Stimulated activated naive CD8-positive, alpha-beta T cell treated with anti-CD3 and anti-CD28 coated beads, Interleukin-15, amount 100 ng/mL, for 72 hours (primary cell): ENCODE results near the gene NBPF8.
A peak's percentile ranks its signal among the peaks of the same experiment; 100 is the strongest.
"Not testable (repeated sequence)": the region's sequence is repeated elsewhere in the genome, so short reads cannot be mapped to it uniquely, and the experiment has no call there.

ENCODE experiments used
- ATAC-seq: fragments of 150-1000 bp; cut with Tn5 transposase; 2 replicates; pipeline ENCODE4 v1.10.0; 2021; ENCODE audit warnings: mild to moderate bottlenecking, moderate library complexity
- DNase-seq, 2 donors: peaks; one replicate each; pipeline ENCODE4 v3.0.0; 2021 to 2022
- H3K27ac Mint-ChIP-seq, 2 donors: one replicate each; pipeline ENCODE4 v1.8.0; 2022; ENCODE audit warnings: mild to moderate bottlenecking in 2 of 2, mixed read lengths in 2 of 2, moderate library complexity in 2 of 2
- H3K27me3 Mint-ChIP-seq: one replicate; pipeline ENCODE4 v1.8.0; 2022; ENCODE audit warnings: mixed read lengths
- H3K4me1 Mint-ChIP-seq: one replicate; pipeline ENCODE4 v1.8.0; 2022; ENCODE audit warnings: mild to moderate bottlenecking, mixed read lengths
- H3K4me3 Mint-ChIP-seq, 2 donors: one replicate each; pipeline ENCODE4 v1.8.0; 2022; ENCODE audit warnings: mild to moderate bottlenecking in 2 of 2, mixed read lengths in 2 of 2, moderate library complexity in 1 of 2
- H3K9me3 Mint-ChIP-seq, 2 donors: one replicate each; pipeline ENCODE4 v1.8.0; 2022; ENCODE audit warnings: mixed read lengths in 2 of 2

Gene NBPF8

GRCh38 chr1:120414911-120415480, at the start of gene NBPF8:
Gene NBPF8, plus strand, starts transcription at chr1:120415035. Its CDS starts 21,488 bp downstream, at chr1:120436523.
- peak; percentile 99 for ATAC-seq
- Mint-ChIP-seq H3K4me3 (peak within 1 kb of the TSS; percentile 84 to 96), H3K27ac (peak within 1 kb of the TSS; percentile 41 to 83)
- DNase-seq, result peak; percentile 76 to 81
- not testable (repeated sequence) for H3K4me1 Mint-ChIP-seq, H3K9me3 Mint-ChIP-seq, H3K27me3 Mint-ChIP-seq

- not testable (repeated sequence) for H3K4me3 Mint-ChIP-seq, H3K9me3 Mint-ChIP-seq, H3K27me3 Mint-ChIP-seq, H3K4me1 Mint-ChIP-seq, ATAC-seq, H3K27ac Mint-ChIP-seq, DNase-seq
Observed at GRCh38 chr1:120367709-120368108, 47.1 kb upstream of the NBPF8 start.

GRCh38 chr1:120386651-120387050, 28.2 kb upstream of the NBPF8 start:
- H3K4me3 Mint-ChIP-seq, H3K9me3 Mint-ChIP-seq, ATAC-seq, H3K4me1 Mint-ChIP-seq, H3K27me3 Mint-ChIP-seq, H3K27ac Mint-ChIP-seq, DNase-seq: not testable (repeated sequence)

GRCh38 chr1:120388597-120389126, 26.2 kb upstream of the NBPF8 start:
- H3K27me3 Mint-ChIP-seq, ATAC-seq, H3K4me1 Mint-ChIP-seq, H3K9me3 Mint-ChIP-seq: not testable (repeated sequence)
- H3K4me3 Mint-ChIP-seq, result peak overlapping the region; percentile 22 to 66
- H3K27ac Mint-ChIP-seq, result peak overlapping the region in 1 of 2 donors; percentile 78
- peak; percentile 50 to 57 for DNase-seq

GRCh38 chr1:120391365-120391764, 23.5 kb upstream of the NBPF8 start:
- H3K4me3 Mint-ChIP-seq, H3K9me3 Mint-ChIP-seq, H3K27me3 Mint-ChIP-seq, DNase-seq, H3K4me1 Mint-ChIP-seq, H3K27ac Mint-ChIP-seq, ATAC-seq: not testable (repeated sequence)

GRCh38 chr1:120393316-120394232, 21.3 kb upstream of the NBPF8 start:
- H3K4me1 Mint-ChIP-seq, DNase-seq, H3K27me3 Mint-ChIP-seq, H3K9me3 Mint-ChIP-seq, H3K27ac Mint-ChIP-seq, ATAC-seq: not testable (repeated sequence)
- peak overlapping the region in 1 of 2 donors; percentile 48 for H3K4me3 Mint-ChIP-seq

- ATAC-seq, H3K4me1 Mint-ChIP-seq, H3K27me3 Mint-ChIP-seq, DNase-seq, H3K9me3 Mint-ChIP-seq, H3K4me3 Mint-ChIP-seq, H3K27ac Mint-ChIP-seq: not testable (repeated sequence)
Observed at GRCh38 chr1:120405348-120405747, 9.5 kb upstream of the NBPF8 start.

GRCh38 chr1:120414451-120414850, 384 bp upstream of the NBPF8 start:
- not testable (repeated sequence) for DNase-seq, H3K27ac Mint-ChIP-seq, H3K9me3 Mint-ChIP-seq, H3K27me3 Mint-ChIP-seq, H3K4me1 Mint-ChIP-seq
- peak overlapping the region in 1 of 2 donors; percentile 96 for H3K4me3 Mint-ChIP-seq
- ATAC-seq, result peak; percentile 35

GRCh38 chr1:120415492-120415961, 692 bp downstream of the NBPF8 start:
- ATAC-seq (peak; percentile 68), DNase-seq (peak; percentile 39 to 58)
- Mint-ChIP-seq H3K4me3 (peak overlapping the region; percentile 84 to 96), H3K27ac (peak overlapping the region; percentile 20 to 41)
- H3K27me3 Mint-ChIP-seq, H3K9me3 Mint-ChIP-seq, H3K4me1 Mint-ChIP-seq: not testable (repeated sequence)

GRCh38 chr1:120425063-120425462, 10.2 kb downstream of the NBPF8 start:
- not testable (repeated sequence) for ATAC-seq, H3K4me3 Mint-ChIP-seq, DNase-seq, H3K9me3 Mint-ChIP-seq, H3K4me1 Mint-ChIP-seq, H3K27me3 Mint-ChIP-seq, H3K27ac Mint-ChIP-seq

GRCh38 chr1:120431626-120432025, 16.8 kb downstream of the NBPF8 start:
- H3K27ac Mint-ChIP-seq, H3K27me3 Mint-ChIP-seq, DNase-seq, H3K9me3 Mint-ChIP-seq, H3K4me1 Mint-ChIP-seq, ATAC-seq, H3K4me3 Mint-ChIP-seq: not testable (repeated sequence)

GRCh38 chr1:120433831-120434230, 19.0 kb downstream of the NBPF8 start:
- not testable (repeated sequence) for H3K27me3 Mint-ChIP-seq, H3K9me3 Mint-ChIP-seq

GRCh38 chr1:120449124-120449523, 34.3 kb downstream of the NBPF8 start:
- not testable (repeated sequence) for H3K4me3 Mint-ChIP-seq, DNase-seq, H3K9me3 Mint-ChIP-seq, H3K27me3 Mint-ChIP-seq, H3K27ac Mint-ChIP-seq, H3K4me1 Mint-ChIP-seq, ATAC-seq

More at GRCh38 chr1:120433831-120434230, 19.0 kb downstream of the NBPF8 start:
- not testable (repeated sequence) for DNase-seq, H3K4me1 Mint-ChIP-seq, H3K27ac Mint-ChIP-seq, ATAC-seq, H3K4me3 Mint-ChIP-seq
